ENCODE results near the gene MED10. TPM values are rescaled to one million over a fixed set of nuclear protein-coding genes. Genes with fewer than 3 reads are reported as not detected.

MED10 gene
- polyA plus RNA-seq, 3 donors from 2014 or later = 115 to 161 (median 116) TPM

DNA sequence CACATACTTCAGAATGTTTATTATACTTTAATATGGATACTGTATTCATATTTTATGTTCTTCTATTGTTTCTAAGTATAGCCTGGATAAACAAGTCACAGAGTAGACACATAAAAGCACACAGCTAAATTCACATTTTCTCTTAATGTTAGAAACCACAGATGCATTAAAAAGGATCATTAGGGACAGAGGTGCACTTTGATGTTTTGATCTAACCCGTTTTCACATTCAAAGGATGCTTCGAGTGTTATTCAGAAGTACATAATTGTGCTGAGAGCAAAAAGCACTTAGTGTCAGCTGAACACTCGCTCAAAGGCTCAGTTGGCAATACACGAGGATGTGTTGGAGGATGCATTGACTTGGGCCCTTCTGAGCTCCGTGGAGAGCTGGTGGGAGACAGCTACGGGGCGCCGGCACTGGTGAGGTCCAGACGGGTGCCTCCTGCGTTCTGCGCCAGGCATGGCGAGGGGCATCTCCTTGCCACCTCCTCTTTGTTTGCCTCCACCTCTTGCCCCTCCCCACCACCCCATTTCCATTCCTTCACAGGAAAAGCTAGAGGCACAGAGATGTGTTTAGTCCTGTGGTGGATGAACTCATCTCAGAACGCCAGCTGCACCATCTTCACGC, 35.5 kb downstream of the MED10 start:
- no peak overlapping the region for H3K27ac Mint-ChIP-seq
- H3K9me3 Mint-ChIP-seq = no peaks in the 10 kb centered on the region
- no peak for DNase-seq
- no peaks in the 10 kb centered on the region for H3K4me1 Mint-ChIP-seq
- no peaks in the 10 kb centered on the region for H3K36me3 Mint-ChIP-seq
- H3K4me3 Mint-ChIP-seq = no peak overlapping the region
- H3K27me3 Mint-ChIP-seq (ENCODE audit: low read depth in 3 of 3) = peaks cover 2 to 4% (median 3%) of the 10 kb centered on the region in 3 donors

DNA sequence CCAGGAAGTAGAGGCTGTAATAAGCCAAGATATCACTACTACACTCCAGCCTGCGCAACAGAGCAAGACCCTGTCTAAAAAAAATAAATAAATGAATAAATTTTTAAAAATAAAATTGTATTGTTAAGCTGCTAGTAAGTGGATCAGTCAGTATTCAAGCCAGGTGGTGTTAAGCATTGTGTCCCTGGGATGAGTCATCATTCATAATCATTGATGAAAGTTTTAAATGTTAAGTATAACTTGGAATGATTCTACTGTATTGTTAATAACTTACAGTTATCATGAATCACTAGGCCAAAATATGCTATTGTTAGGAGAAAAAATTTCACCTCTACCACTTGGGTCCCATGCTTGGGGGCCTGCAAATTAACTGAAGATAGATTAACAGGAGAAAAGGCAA, 38.2 kb downstream of the MED10 start:
- Mint-ChIP-seq H3K36me3 (peaks cover 0 to 8% (median 0%) of the 10 kb centered on the region in 3 donors), H3K27ac (no peak overlapping the region), H3K4me1 (no peaks in the 10 kb centered on the region), H3K27me3 (ENCODE audit: low read depth in 3 of 3) (peaks cover 2% of the 10 kb centered on the region in 3 donors), H3K4me3 (no peak overlapping the region), H3K9me3 (no peaks in the 10 kb centered on the region)
- DNase-seq = no peak

DNA sequence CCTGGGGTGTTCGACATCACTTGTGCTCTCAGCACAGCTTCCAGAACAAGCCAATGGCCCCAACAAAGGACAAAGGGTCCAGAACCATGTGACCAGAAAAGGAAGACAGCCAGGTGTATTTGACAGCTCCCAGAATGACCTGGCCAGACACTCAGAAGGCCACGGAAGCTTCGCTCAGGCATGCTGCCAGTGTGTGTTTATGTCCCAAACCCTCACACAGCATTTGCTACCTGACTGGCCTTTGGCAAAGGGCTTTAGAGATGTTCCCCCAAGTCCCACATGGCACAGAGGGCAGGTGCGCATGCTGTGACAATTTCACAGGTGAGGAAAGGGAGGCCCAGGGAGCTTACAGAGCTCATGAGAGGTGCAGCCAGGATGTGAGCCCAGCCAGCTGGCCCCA, 39.5 kb downstream of the MED10 start:
- peaks cover 2 to 4% (median 2%) of the 10 kb centered on the region in 3 donors for H3K27me3 Mint-ChIP-seq (ENCODE audit: low read depth in 3 of 3)
- no peaks in the 10 kb centered on the region for H3K9me3 Mint-ChIP-seq
- DNase-seq = no peak
- H3K27ac Mint-ChIP-seq = no peak overlapping the region
- no peak overlapping the region for H3K4me3 Mint-ChIP-seq
- peaks cover 0 to 14% (median under 1%) of the 10 kb centered on the region in 3 donors for H3K36me3 Mint-ChIP-seq
- H3K4me1 Mint-ChIP-seq = no peaks in the 10 kb centered on the region

- DNase-seq = no peak
- H3K4me3 Mint-ChIP-seq = no peak overlapping the region
- peaks cover 0 to 18% (median 7%) of the 10 kb centered on the region in 3 donors for H3K36me3 Mint-ChIP-seq
- no peak overlapping the region for H3K27ac Mint-ChIP-seq
- H3K4me1 Mint-ChIP-seq = no peaks in the 10 kb centered on the region
- H3K27me3 Mint-ChIP-seq (ENCODE audit: low read depth in 3 of 3) = peaks cover 2 to 4% (median 2%) of the 10 kb centered on the region in 3 donors
- no peaks in the 10 kb centered on the region for H3K9me3 Mint-ChIP-seq
Observed at GRCh38 chr5:6338135-6338534, 40.2 kb downstream of the MED10 start.

- Mint-ChIP-seq H3K4me3 (no peak overlapping the region), H3K9me3 (peaks cover 2 to 21% (median 7%) of the 10 kb centered on the region in 6 donors), H3K27me3 (ENCODE audit: low read depth in 3 of 3) (peaks cover 0 to 2% (median 2%) of the 10 kb centered on the region in 3 donors), H3K27ac (no peak overlapping the region), H3K4me1 (no peaks in the 10 kb centered on the region), H3K36me3 (peaks cover 16 to 40% (median 22%) of the 10 kb centered on the region in 3 donors)
- no peak for DNase-seq
Observed at GRCh38 chr5:6333182-6333905, 45.0 kb downstream of the MED10 start.

DNA sequence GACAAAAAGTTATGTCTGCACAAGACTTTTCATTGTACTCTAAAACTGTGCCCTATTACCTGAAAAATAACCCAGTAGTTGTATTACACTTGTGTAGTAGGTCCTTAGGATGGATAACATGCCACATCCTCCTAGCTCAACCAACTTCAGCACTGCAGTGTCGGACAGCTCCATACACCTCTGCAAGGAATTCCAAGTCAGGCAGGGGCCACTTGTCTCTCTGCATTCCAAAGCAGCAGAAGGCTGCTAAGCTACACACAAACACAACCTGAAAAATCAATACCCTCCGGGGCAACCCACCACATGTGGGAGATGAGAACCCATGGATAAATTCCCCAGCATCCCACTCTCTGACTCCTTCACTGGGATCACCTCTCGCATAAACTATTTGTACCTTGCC, 50.2 kb downstream of the MED10 start:
- H3K36me3 Mint-ChIP-seq = peaks cover 15 to 25% (median 16%) of the 10 kb centered on the region in 3 donors
- peaks cover 2 to 23% (median 7%) of the 10 kb centered on the region in 6 donors for H3K9me3 Mint-ChIP-seq
- H3K27me3 Mint-ChIP-seq (ENCODE audit: low read depth in 3 of 3) = peaks cover 0 to 6% (median 0%) of the 10 kb centered on the region in 3 donors
- no peak overlapping the region for H3K27ac Mint-ChIP-seq
- H3K4me3 Mint-ChIP-seq = no peak overlapping the region
- no peak for DNase-seq
- no peaks in the 10 kb centered on the region for H3K4me1 Mint-ChIP-seq

- Mint-ChIP-seq H3K27ac (no peak overlapping the region), H3K9me3 (peaks cover 2 to 23% (median 7%) of the 10 kb centered on the region in 6 donors), H3K27me3 (ENCODE audit: low read depth in 3 of 3) (peaks cover 0 to 6% (median 0%) of the 10 kb centered on the region in 3 donors), H3K4me1 (no peaks in the 10 kb centered on the region), H3K36me3 (peaks cover 13 to 18% (median 15%) of the 10 kb centered on the region in 3 donors), H3K4me3 (no peak overlapping the region)
- DNase-seq = no peak
Observed at GRCh38 chr5:6326776-6327175, 51.6 kb downstream of the MED10 start.

DNA sequence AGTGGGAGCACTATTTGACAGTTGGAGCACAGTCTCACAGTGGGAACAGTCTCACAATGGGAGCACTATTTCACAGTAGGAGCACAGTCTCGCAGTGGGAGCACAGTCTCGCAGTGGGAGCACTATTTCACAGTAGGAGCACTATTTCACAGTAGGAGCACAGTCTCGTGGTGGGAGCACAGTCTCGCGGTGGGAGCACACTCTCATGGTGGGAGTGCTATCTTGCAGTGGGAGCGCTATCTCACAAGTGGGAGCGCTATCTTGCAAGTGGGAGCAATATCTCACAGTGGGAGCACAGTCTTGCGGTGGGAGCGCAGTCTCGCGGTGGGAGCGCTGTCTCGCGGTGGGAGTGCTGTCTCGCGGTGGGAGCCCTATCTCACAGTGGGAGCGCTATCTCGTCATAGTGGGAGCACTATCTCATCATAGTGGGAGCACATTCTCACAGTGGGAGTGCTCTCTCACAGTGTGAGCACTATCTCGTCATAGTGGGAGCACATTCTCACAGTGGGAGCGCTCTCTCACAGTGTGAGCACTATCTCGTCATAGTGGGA, 56.1 kb downstream of the MED10 start:
- Mint-ChIP-seq H3K4me1 (no peaks in the 10 kb centered on the region), H3K27ac (no peak overlapping the region), H3K9me3 (peaks cover 0 to 5% (median 0%) of the 10 kb centered on the region in 6 donors), H3K4me3 (no peak overlapping the region), H3K27me3 (ENCODE audit: low read depth in 3 of 3) (no peaks in the 10 kb centered on the region), H3K36me3 (peaks cover 0 to 3% (median 0%) of the 10 kb centered on the region in 3 donors)
- no peak for DNase-seq

Other genes with a start within 250 kb of the MED10 start
- not detected for gene UBE2QL1, start 70.3 kb upstream of the MED10 start, polyA plus RNA-seq